ENCODE results near the gene MAGOH. TPM values are rescaled to one million over a fixed set of nuclear protein-coding genes. Genes with fewer than 3 reads are reported as not detected.

The MAGOH gene
- polyA plus RNA-seq, 3 donors = 22.9 to 70.8 (median 69.2) TPM

GRCh38 chr1:53285969-53286760, 47.8 kb upstream of the MAGOH start:
- H3K36me3 Mint-ChIP-seq = peaks cover 37 to 61% of the 10 kb centered on the region in 2 donors
- H3K9ac ChIP-seq (ENCODE audit: insufficient read depth, low read length, poor library complexity, severe bottlenecking) = no peak overlapping the region

DNA sequence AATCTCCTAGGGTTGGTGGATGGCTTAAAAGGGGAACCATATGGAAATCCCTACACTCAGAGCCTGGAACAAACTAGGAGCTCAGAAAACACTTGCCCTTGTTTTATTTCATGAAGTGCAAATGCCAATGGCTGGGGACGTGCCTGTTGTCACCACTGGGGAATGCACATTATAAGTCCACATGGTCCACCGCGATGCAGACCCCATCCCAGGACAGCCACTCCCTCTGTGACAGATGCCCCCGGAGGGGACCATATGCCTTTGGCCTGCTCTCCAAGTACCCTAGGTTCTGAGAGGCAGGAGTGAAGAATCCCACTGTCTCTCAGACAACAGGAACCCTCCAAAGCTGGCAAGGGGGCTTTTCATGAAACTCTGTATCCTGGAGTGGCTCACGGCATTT, 47.2 kb upstream of the MAGOH start:
- Histone ChIP-seq H3K79me2 (ENCODE audit: insufficient read depth, low read length) (no peaks in the 10 kb centered on the region), H3K36me3 (replicated peaks in 1 of 2; ENCODE audit: control insufficient read depth in 1 of 2, insufficient read depth in 2 of 2, low read length in 2 of 2) (peaks cover 30 to 86% of the 10 kb centered on the region in 2 donors), H3K27me3 (ENCODE audit: control insufficient read depth in 2 of 2, insufficient read depth in 2 of 2, low read length in 2 of 2) (no peaks in the 10 kb centered on the region), H3K4me3 (replicated peaks in 1 of 3; ENCODE audit: low read depth in 2 of 3, low read length in 3 of 3) (no peak overlapping the region), H3K4me2 (replicated peaks; ENCODE audit: extremely low read depth, low read length, poor library complexity, severe bottlenecking) (no peak overlapping the region), H3K27ac (ENCODE audit: low read depth in 1 of 2, low read length in 2 of 2) (no peak overlapping the region), H2AFZ (ENCODE audit: insufficient read depth, low read depth, low read length, poor library complexity, severe bottlenecking) (no peak overlapping the region), H3K4me1 (ENCODE audit: control insufficient read depth in 1 of 2, insufficient read depth in 2 of 2, low read length in 2 of 2) (no peaks in the 10 kb centered on the region), H3K9ac (ENCODE audit: insufficient read depth, low read length, poor library complexity, severe bottlenecking) (no peak overlapping the region), H3K9me3 (replicated peaks in 1 of 2; ENCODE audit: control insufficient read depth in 1 of 2, insufficient read depth in 1 of 2, low read length in 2 of 2) (no peaks in the 10 kb centered on the region), H4K20me1 (ENCODE audit: insufficient read depth, low read length) (no peaks in the 10 kb centered on the region)
- H3K36me3 Mint-ChIP-seq = peaks cover 39 to 67% of the 10 kb centered on the region in 2 donors
- WGBS (ENCODE audit: insufficient coverage) = no CpG with 5 or more reads among the region's 5 CpGs
- TF ChIP-seq, protein P1, sequence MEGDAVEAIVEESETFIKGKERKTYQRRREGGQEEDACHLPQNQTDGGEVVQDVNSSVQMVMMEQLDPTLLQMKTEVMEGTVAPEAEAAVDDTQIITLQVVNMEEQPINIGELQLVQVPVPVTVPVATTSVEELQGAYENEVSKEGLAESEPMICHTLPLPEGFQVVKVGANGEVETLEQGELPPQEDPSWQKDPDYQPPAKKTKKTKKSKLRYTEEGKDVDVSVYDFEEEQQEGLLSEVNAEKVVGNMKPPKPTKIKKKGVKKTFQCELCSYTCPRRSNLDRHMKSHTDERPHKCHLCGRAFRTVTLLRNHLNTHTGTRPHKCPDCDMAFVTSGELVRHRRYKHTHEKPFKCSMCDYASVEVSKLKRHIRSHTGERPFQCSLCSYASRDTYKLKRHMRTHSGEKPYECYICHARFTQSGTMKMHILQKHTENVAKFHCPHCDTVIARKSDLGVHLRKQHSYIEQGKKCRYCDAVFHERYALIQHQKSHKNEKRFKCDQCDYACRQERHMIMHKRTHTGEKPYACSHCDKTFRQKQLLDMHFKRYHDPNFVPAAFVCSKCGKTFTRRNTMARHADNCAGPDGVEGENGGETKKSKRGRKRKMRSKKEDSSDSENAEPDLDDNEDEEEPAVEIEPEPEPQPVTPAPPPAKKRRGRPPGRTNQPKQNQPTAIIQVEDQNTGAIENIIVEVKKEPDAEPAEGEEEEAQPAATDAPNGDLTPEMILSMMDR (IDR thresholded peaks at IDR 0.05) = no peak
- H3K9me3 Mint-ChIP-seq = no peaks in the 10 kb centered on the region
- H3K27ac Mint-ChIP-seq = no peak overlapping the region
- H3K4me3 Mint-ChIP-seq = no peak overlapping the region
- intact Hi-C loops (cut with micrococcal nuclease) = no loop called here
- peaks cover 9% of the 10 kb centered on the region for H3K4me1 Mint-ChIP-seq
- DNase-seq = no peak
- H3K27me3 Mint-ChIP-seq (ENCODE audit: low read depth in 3 of 3) = peaks cover 0 to 2% (median 0%) of the 10 kb centered on the region in 3 donors

More at GRCh38 chr1:53285969-53286760, 47.8 kb upstream of the MAGOH start:
- H3K27me3 Mint-ChIP-seq (ENCODE audit: low read depth in 3 of 3) = peaks cover 0 to 2% (median 0%) of the 10 kb centered on the region in 3 donors
- no peak for DNase-seq
- H3K27ac Mint-ChIP-seq = no peak overlapping the region
- intact Hi-C loops (cut with micrococcal nuclease) = no loop called here
- H3K9me3 ChIP-seq (replicated peaks in 1 of 2; ENCODE audit: control insufficient read depth in 1 of 2, insufficient read depth in 1 of 2, low read length in 2 of 2) = no peaks in the 10 kb centered on the region
- no peak overlapping the region for H3K27ac ChIP-seq (ENCODE audit: low read depth in 1 of 2, low read length in 2 of 2)
- no peak overlapping the region for H3K4me3 ChIP-seq (replicated peaks in 1 of 3; ENCODE audit: low read depth in 2 of 3, low read length in 3 of 3)
- WGBS (ENCODE audit: insufficient coverage) = 45% methylated on average over 5 of the region's 8 CpGs
- no peaks in the 10 kb centered on the region for H3K4me1 ChIP-seq (ENCODE audit: control insufficient read depth in 1 of 2, insufficient read depth in 2 of 2, low read length in 2 of 2)
- H4K20me1 ChIP-seq (ENCODE audit: insufficient read depth, low read length) = no peaks in the 10 kb centered on the region
- no peak overlapping the region for H3K4me2 ChIP-seq (replicated peaks; ENCODE audit: extremely low read depth, low read length, poor library complexity, severe bottlenecking)
- H3K79me2 ChIP-seq (ENCODE audit: insufficient read depth, low read length) = no peaks in the 10 kb centered on the region
- H2AFZ ChIP-seq (ENCODE audit: insufficient read depth, low read depth, low read length, poor library complexity, severe bottlenecking) = no peak overlapping the region
- H3K27me3 ChIP-seq (ENCODE audit: control insufficient read depth in 2 of 2, insufficient read depth in 2 of 2, low read length in 2 of 2) = no peaks in the 10 kb centered on the region
- H3K9me3 Mint-ChIP-seq = no peaks in the 10 kb centered on the region
- H3K36me3 ChIP-seq (replicated peaks in 1 of 2; ENCODE audit: control insufficient read depth in 1 of 2, insufficient read depth in 2 of 2, low read length in 2 of 2) = peaks cover 30 to 82% of the 10 kb centered on the region in 2 donors
- no peak overlapping the region for H3K4me3 Mint-ChIP-seq
- peaks cover 11% of the 10 kb centered on the region for H3K4me1 Mint-ChIP-seq
- TF ChIP-seq, protein P1 (IDR thresholded peaks at IDR 0.05) = no peak
